Measurements from ENCODE around the gene CDK19. TPM values are rescaled to one million over a fixed set of nuclear protein-coding genes. Genes with fewer than 3 reads are reported as not detected.

Gene CDK19
- total and polyA plus RNA-seq, 2 experiments from 2014 or later, result 5.6 to 11.1 TPM

DNA sequence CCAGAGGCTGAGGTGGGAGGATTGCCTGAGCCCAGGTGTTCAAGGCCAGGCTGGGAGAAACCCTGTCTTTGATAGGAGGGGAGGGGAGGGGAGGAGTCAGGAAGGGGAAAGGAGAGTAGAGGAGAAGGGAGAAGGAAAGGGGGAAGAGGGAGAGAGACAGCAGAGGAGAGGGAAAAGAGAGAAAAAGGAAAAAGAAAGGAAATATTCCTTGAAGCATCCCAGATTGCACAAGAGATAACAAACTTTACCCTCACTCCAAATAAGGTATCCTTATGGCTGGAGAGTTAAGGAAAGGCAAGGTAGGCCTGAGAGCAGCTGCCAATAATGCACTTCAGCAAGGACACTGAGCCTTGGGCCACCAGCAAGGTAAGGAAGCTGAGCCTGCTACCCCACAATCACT is 172.6 kb downstream of the CDK19 start:
- no peaks in the 10 kb centered on the region for H3K9me3 ChIP-seq (ENCODE audit: low read depth)
- no peak overlapping the region for H3K4me3 ChIP-seq
- H3K36me3 ChIP-seq, result peaks cover 3% of the 10 kb centered on the region
- no peaks in the 10 kb centered on the region for H3K27me3 ChIP-seq
- no peak for TF ChIP-seq CTCF (IDR thresholded peaks at IDR 0.05; ENCODE audit: low read depth, low read length)
- no peak overlapping the region for H3K27ac ChIP-seq
- no peak for DNase-seq (ENCODE audit: low read depth in 1 of 2, low spot score in 1 of 2)
- H3K4me1 ChIP-seq (ENCODE audit: low read depth), result peaks cover 13% of the 10 kb centered on the region

GRCh38 chr6:110636781-110637180 is 178.5 kb downstream of the CDK19 start:
- no peaks in the 10 kb centered on the region for H3K27me3 ChIP-seq
- peak overlapping the region; percentile 75 for H3K27ac ChIP-seq
- H3K9me3 ChIP-seq (ENCODE audit: low read depth), result no peaks in the 10 kb centered on the region
- no peaks in the 10 kb centered on the region for H3K36me3 ChIP-seq
- DNase-seq (ENCODE audit: low read depth in 1 of 2, low spot score in 1 of 2), result peak in 1 of 2 donors; percentile 55
- no peak overlapping the region for H3K4me3 ChIP-seq
- TF ChIP-seq CTCF (IDR thresholded peaks at IDR 0.05; ENCODE audit: low read depth, low read length), result no peak
- H3K4me1 ChIP-seq (ENCODE audit: low read depth), result peaks cover 27% of the 10 kb centered on the region

- H3K9me3 ChIP-seq (ENCODE audit: low read depth), result no peaks in the 10 kb centered on the region
- no peaks in the 10 kb centered on the region for H3K27me3 ChIP-seq
- TF ChIP-seq CTCF (IDR thresholded peaks at IDR 0.05; ENCODE audit: low read depth, low read length), result no peak
- DNase-seq (ENCODE audit: low read depth in 1 of 2, low spot score in 1 of 2), result no peak
- H3K27ac ChIP-seq, result no peak overlapping the region
- H3K36me3 ChIP-seq, result no peaks in the 10 kb centered on the region
- H3K4me1 ChIP-seq (ENCODE audit: low read depth), result peaks cover 36% of the 10 kb centered on the region
- no peak overlapping the region for H3K4me3 ChIP-seq
These were observed 180.2 kb downstream of the CDK19 start for GRCh38 chr6:110635096-110635495.

GRCh38 chr6:110633731-110634213 is 181.5 kb downstream of the CDK19 start:
- Histone ChIP-seq H3K9me3 (ENCODE audit: low read depth) (no peaks in the 10 kb centered on the region), H3K4me3 (no peak overlapping the region), H3K36me3 (no peaks in the 10 kb centered on the region), H3K27ac (no peak overlapping the region), H3K4me1 (ENCODE audit: low read depth) (peaks cover 26% of the 10 kb centered on the region), H3K27me3 (no peaks in the 10 kb centered on the region)
- no peak for DNase-seq (ENCODE audit: low read depth in 1 of 2, low spot score in 1 of 2)
- no peak for TF ChIP-seq CTCF (IDR thresholded peaks at IDR 0.05; ENCODE audit: low read depth, low read length)

DNA sequence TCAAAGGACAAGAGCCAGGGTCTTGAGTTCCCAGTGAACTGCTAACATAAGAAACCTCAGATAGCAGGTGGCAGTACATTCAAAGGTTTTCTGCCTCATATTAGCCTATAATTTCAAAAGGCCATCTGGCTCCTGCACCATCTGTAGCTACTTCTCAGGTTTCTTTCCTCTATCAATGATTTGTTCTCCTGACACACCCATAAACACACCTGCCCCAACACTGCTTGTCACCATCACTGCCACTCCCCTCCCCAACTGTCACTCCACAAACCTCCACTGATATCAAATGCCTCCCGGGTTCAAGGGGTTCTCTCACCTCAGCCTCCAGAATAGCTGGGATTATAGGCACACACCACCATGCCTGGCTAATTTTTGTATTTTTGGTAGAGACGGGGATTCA is 186.1 kb downstream of the CDK19 start:
- no peaks in the 10 kb centered on the region for H3K27me3 ChIP-seq
- peaks cover 17% of the 10 kb centered on the region for H3K4me1 ChIP-seq (ENCODE audit: low read depth)
- no peak for DNase-seq (ENCODE audit: low read depth in 1 of 2, low spot score in 1 of 2)
- no peak overlapping the region for H3K27ac ChIP-seq
- H3K9me3 ChIP-seq (ENCODE audit: low read depth), result no peaks in the 10 kb centered on the region
- H3K4me3 ChIP-seq, result no peak overlapping the region
- no peaks in the 10 kb centered on the region for H3K36me3 ChIP-seq
- no peak for TF ChIP-seq CTCF (IDR thresholded peaks at IDR 0.05; ENCODE audit: low read depth, low read length)

DNA sequence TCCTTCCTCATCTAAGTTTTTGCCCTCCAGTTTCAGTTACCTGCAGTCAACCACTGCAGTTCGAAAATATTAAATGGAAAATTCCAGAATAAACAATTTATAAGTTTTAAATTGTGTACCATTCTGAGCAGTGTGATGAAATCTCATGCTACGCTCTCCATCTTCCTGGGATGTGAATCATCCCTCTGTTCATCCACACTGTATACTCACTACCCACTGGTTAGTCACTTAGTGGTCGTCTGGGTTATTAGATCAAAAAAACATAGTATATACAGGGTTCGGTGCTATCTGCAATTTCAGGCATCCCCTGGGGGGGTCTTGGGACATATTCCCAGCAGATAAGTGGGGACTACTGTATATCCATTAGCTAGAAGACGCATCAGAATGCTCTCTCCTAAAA is 186.9 kb downstream of the CDK19 start:
- Histone ChIP-seq H3K4me3 (no peak overlapping the region), H3K9me3 (ENCODE audit: low read depth) (no peaks in the 10 kb centered on the region), H3K36me3 (no peaks in the 10 kb centered on the region), H3K27ac (no peak overlapping the region), H3K4me1 (ENCODE audit: low read depth) (peaks cover 17% of the 10 kb centered on the region), H3K27me3 (no peaks in the 10 kb centered on the region)
- TF ChIP-seq CTCF (IDR thresholded peaks at IDR 0.05; ENCODE audit: low read depth, low read length), result no peak
- peak in 1 of 2 donors; percentile 50 for DNase-seq (ENCODE audit: low read depth in 1 of 2, low spot score in 1 of 2)

Data from cardiac muscle cell (in vitro differentiated cells and primary cell).